Skeletal muscle satellite cell (primary cell): ENCODE data around the gene CCL21.

Experiments used
- H3K27me3 ChIP-seq: 2 replicates; pipeline ENCODE4 v1.7.0; 2013; ENCODE audit warnings: low read length; ENCODE audit not compliant: control insufficient read depth, insufficient read depth
- H3K36me3 ChIP-seq: 2 replicates; pipeline ENCODE4 v1.7.0; 2013; ENCODE audit warnings: mild to moderate bottlenecking, control low read depth, low read length; ENCODE audit not compliant: insufficient read depth
- H3K4me1 ChIP-seq: 2 replicates; pipeline ENCODE4 v1.7.0; 2013; ENCODE audit warnings: low read length; ENCODE audit not compliant: control insufficient read depth, insufficient read depth
- H3K4me2 ChIP-seq: 2 replicates; pipeline ENCODE4 v1.7.0; 2013; ENCODE audit warnings: mild to moderate bottlenecking, low read length
- H3K4me3 ChIP-seq: 2 replicates; pipeline ENCODE4 v1.7.0; 2013; ENCODE audit warnings: low read length
- H3K9ac ChIP-seq: 2 replicates; pipeline ENCODE4 v1.7.0; 2013; ENCODE audit warnings: mild to moderate bottlenecking, low read depth, low read length, moderate library complexity
- H3K9me3 ChIP-seq: replicated peaks from 2 replicates; pipeline ENCODE4 v1.7.0; 2013; ENCODE audit warnings: mild to moderate bottlenecking, control low read depth, low read length

Gene CCL21

GRCh38 chr9:34701769-34702736 lies 7.9 kb downstream of the CCL21 start:
- H3K4me3 ChIP-seq: peak overlapping the region; percentile 85
- H3K4me2 ChIP-seq: peak overlapping the region; percentile 100
- H3K27me3 ChIP-seq: peaks cover 7% of the 10 kb centered on the region
- H3K9ac ChIP-seq: peak overlapping the region; percentile 79
- no peaks in the 10 kb centered on the region for H3K9me3 ChIP-seq
- H3K4me1 ChIP-seq: peaks cover 4% of the 10 kb centered on the region
- H3K36me3 ChIP-seq: no peaks in the 10 kb centered on the region

DNA sequence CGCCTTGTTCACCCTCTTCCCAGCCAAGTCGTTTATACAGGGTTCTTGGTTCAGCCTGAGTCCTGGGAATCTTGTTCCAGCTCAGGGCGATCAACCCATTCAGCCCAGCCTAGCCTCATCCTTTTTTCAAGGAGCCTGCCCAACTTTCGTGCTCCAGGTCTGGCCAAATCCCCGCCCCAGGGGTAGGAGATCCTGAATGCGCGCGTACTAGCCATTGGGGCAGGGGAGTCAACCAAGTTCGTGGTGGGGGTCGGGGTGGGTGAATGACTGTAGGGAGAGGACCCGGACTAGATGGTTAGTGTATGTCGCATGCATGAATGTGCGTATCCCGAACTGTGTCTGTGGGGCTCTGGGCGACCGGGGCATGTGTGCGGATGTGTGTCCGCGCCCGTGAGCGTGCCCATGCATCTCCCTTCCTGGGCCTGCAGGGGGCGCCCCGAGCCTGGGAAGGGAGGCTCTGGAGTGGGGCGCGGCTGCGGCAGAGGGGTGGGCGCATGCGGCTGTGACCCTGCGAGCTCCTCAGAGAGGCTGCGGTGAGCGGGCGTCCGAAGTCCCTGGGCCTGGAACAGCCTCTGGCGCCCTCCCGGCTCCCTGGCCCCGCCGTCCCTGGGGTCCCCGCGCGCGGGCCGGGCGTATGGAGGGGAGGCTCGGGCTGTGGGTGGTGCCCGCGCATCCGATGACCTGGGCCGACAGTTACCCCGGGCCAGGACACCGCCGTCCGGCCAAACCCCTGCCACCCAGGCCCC lies 8.7 kb downstream of the CCL21 start:
- H3K4me1 ChIP-seq: peaks cover 4% of the 10 kb centered on the region
- peak overlapping the region; percentile 100 for H3K4me2 ChIP-seq
- H3K9ac ChIP-seq: peak overlapping the region; percentile 79
- H3K4me3 ChIP-seq: peak overlapping the region; percentile 85
- peaks cover 7% of the 10 kb centered on the region for H3K27me3 ChIP-seq
- no peaks in the 10 kb centered on the region for H3K9me3 ChIP-seq
- H3K36me3 ChIP-seq: no peaks in the 10 kb centered on the region

DNA sequence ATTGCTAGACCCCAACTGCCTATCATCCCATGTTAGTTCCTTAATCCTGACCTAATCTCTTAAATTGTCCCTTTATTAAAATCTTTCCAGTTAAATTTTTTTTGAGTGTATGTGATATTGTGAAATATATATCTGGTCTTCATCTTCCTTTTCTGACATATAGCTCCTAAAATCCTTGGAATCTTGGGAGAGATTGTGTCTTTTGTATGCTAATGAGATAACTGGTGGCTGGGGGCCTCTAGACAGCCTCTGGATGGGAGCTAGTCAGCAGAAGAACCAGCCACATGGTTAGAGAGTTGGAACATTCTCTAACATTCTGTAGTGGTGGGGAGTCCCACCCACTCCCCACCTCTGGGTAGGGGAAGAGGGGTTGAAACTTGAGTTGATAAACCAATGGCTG lies 15.1 kb downstream of the CCL21 start:
- H3K9me3 ChIP-seq: no peaks in the 10 kb centered on the region
- no peaks in the 10 kb centered on the region for H3K36me3 ChIP-seq
- no peak overlapping the region for H3K9ac ChIP-seq
- no peak overlapping the region for H3K4me2 ChIP-seq
- H3K4me3 ChIP-seq: no peak overlapping the region
- H3K27me3 ChIP-seq: peaks cover 2% of the 10 kb centered on the region
- no peaks in the 10 kb centered on the region for H3K4me1 ChIP-seq

DNA sequence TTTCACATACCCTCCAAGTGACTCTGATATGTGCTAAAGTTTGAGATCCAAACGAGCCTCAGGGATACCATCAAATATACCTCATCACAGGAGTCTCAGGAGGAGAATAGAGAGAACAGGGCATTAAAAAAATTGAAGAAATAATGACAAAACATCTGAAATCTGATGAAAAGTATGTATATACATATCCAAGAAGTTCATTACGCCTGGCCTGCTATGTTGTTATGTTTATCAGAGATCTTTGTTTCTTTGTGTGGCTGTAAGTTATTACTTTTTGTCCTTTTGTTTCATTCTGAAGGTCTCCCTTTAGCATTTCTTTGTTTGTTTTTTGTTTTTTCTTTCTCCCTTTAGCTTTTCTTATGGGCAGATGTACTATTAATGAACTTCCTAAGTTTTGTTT lies 16.4 kb downstream of the CCL21 start:
- Histone ChIP-seq H3K9ac (no peak overlapping the region), H3K27me3 (no peaks in the 10 kb centered on the region), H3K4me1 (no peaks in the 10 kb centered on the region), H3K4me2 (no peak overlapping the region), H3K9me3 (no peaks in the 10 kb centered on the region), H3K36me3 (no peaks in the 10 kb centered on the region), H3K4me3 (no peak overlapping the region)

DNA sequence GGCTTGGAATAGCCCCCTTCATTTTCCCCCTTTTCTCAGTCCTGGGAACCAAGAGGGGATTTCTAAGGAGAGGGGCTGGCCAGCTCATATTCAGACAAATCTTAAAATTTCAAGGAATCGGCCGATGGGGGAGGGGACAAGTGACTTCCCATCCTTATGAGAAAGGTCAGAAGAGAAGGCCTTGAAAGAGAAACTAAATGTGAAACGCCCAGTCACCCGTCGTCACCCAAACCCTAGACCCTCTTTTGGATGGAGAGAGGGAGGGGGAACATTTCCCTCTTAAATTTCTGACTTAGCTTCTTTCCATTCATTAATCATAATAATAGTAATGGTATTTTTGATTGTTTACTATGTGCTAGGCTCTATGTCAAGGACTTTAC lies 18.0 kb downstream of the CCL21 start:
- Histone ChIP-seq H3K4me2 (no peak overlapping the region), H3K36me3 (no peaks in the 10 kb centered on the region), H3K4me1 (no peaks in the 10 kb centered on the region)

GRCh38 chr9:34690983-34691935 lies 18.7 kb downstream of the CCL21 start, which contains the start of gene CCL19:
Gene CCL19, minus strand, starts transcription at chr9:34691276. Its CDS starts 137 bp downstream, at chr9:34691139.
- no peaks in the 10 kb centered on the region for H3K36me3 ChIP-seq
- no peak within 1 kb of the TSS for H3K9ac ChIP-seq

More for the DNA sequence above, 18.0 kb downstream of the CCL21 start:
- Histone ChIP-seq H3K4me3 (no peak overlapping the region), H3K9me3 (no peaks in the 10 kb centered on the region), H3K9ac (no peak overlapping the region), H3K27me3 (no peaks in the 10 kb centered on the region)

GRCh38 chr9:34689512-34689911 lies 20.4 kb downstream of the CCL21 start:
- Histone ChIP-seq H3K36me3 (no peaks in the 10 kb centered on the region), H3K4me1 (no peaks in the 10 kb centered on the region)

More at GRCh38 chr9:34690983-34691935, 18.7 kb downstream of the CCL21 start, which contains the start of gene CCL19:
- Histone ChIP-seq H3K9me3 (no peaks in the 10 kb centered on the region), H3K4me3 (no peak within 1 kb of the TSS), H3K27me3 (no peaks in the 10 kb centered on the region), H3K4me1 (no peaks in the 10 kb centered on the region), H3K4me2 (no peak within 1 kb of the TSS)

DNA sequence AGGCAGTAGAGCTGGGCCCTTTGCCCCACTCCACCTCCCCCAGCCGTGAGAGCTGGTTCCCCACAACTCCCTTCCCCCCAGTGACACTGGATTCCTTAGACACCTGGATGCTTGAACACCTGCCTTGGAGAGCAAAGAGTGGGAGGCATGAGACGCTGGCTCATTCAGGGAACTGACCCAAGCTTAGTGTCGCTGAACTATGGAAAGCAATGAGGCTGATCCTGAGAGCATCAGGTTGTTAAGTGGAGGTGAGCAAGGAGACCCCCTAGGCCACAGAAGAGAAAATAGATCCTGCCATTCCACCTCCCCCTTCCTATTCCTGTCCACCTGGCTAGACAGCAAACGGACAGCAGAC lies 20.8 kb downstream of the CCL21 start:
- no peaks in the 10 kb centered on the region for H3K9me3 ChIP-seq
- no peaks in the 10 kb centered on the region for H3K4me1 ChIP-seq
- no peak overlapping the region for H3K4me3 ChIP-seq
- no peak overlapping the region for H3K4me2 ChIP-seq
- no peaks in the 10 kb centered on the region for H3K36me3 ChIP-seq
- no peak overlapping the region for H3K9ac ChIP-seq
- no peaks in the 10 kb centered on the region for H3K27me3 ChIP-seq

More at GRCh38 chr9:34689512-34689911, 20.4 kb downstream of the CCL21 start:
- no peak overlapping the region for H3K4me3 ChIP-seq
- no peaks in the 10 kb centered on the region for H3K9me3 ChIP-seq
- no peak overlapping the region for H3K4me2 ChIP-seq
- H3K9ac ChIP-seq: no peak overlapping the region
- no peaks in the 10 kb centered on the region for H3K27me3 ChIP-seq

GRCh38 chr9:34688329-34689115 lies 21.4 kb downstream of the CCL21 start:
- Histone ChIP-seq H3K4me2 (no peak overlapping the region), H3K4me1 (no peaks in the 10 kb centered on the region), H3K27me3 (no peaks in the 10 kb centered on the region), H3K9me3 (no peaks in the 10 kb centered on the region), H3K36me3 (no peaks in the 10 kb centered on the region), H3K9ac (no peak overlapping the region), H3K4me3 (no peak overlapping the region)

- Histone ChIP-seq H3K4me2 (no peak overlapping the region), H3K9me3 (no peaks in the 10 kb centered on the region), H3K9ac (no peak overlapping the region), H3K36me3 (no peaks in the 10 kb centered on the region), H3K4me3 (no peak overlapping the region), H3K27me3 (no peaks in the 10 kb centered on the region), H3K4me1 (no peaks in the 10 kb centered on the region)
These were observed 22.5 kb downstream of the CCL21 start for GRCh38 chr9:34687276-34688030.
